ENCODE measurements around the gene ECSIT.
"Not testable (repeated sequence)": the region's sequence is repeated elsewhere in the genome, so short reads cannot be mapped to it uniquely, and the experiment has no call there.

ECSIT gene

DNA sequence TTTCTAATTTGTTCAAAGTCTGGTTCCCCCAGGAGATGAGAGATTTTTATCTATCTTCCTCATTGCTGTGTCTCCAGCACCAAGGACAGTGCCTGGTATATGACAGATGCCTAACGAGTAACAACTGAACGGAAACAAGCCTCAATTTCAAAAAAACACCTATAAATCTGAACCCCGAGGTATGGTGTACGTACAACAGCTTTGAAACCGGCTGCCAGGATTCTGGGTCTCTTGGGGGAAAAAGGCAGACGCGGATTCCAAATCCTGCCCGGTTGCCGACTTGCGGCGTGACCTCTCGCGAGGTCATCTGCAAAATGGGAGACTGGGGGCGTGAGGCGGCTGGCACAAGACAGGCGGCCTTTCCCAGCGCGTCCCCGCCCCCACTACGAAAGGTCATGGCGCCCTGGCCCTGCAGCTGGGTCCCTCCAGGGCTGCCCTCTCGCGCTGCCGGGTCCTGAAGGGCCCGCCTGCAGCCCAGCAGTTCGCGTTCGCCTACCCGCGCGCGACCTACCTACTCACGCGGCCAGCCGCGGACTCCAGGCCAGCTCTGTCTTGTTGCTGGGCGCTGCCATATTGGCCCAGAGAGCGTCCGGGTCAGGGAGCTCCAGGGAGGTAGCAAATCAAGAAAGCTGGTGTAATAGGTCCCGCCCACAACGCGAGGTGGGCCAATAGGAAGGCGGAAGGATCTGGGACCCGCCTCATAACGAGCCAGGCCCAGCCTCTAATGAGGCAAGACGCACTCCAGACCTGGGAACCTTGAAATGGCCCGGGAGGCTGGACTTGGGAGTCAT, at the start of gene ECSIT:
Gene ECSIT (minus strand): TSS at position 584 of the 791 bp plus-strand sequence. CDS start 9,964 bp downstream, outside the sequence.
- peak; percentile 80 for DNase-seq (ENCODE audit: low read depth)

GRCh38 chr19:11577451-11578257, 48.7 kb upstream of the ECSIT start, which contains the start of gene ACP5:
TSS of gene ACP5 (minus strand) at chr19:11577645. CDS start at chr19:11577317, 328 bp downstream.
- no peak for DNase-seq (ENCODE audit: low read depth)

- DNase-seq (ENCODE audit: low read depth): no peak
These were observed 47.3 kb upstream of the ECSIT start for GRCh38 chr19:11576227-11576626.

- no peak for DNase-seq (ENCODE audit: low read depth)
These were observed 45.8 kb upstream of the ECSIT start for GRCh38 chr19:11574689-11575088.

DNA sequence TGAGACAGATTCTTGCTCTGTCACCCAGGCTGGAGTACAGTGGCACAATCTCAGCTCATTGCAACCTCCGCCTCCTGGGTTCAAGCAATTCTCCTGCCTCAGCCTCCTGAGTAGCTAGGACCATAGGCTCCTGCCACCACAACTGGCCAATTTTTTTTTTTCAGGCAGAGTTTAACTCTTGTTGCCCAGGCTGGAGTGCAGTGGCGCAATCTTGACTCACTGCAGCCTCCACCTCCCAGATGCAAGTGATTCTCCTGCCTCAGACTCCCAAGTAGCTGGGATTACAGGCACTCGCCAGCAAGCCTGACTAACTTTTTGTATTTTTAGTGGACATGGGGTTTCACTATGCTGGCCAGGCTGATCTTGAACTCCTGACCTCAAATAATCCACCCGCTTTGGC, 44.8 kb upstream of the ECSIT start:
- not testable (repeated sequence) for DNase-seq (ENCODE audit: low read depth)

- not testable (repeated sequence) for DNase-seq (ENCODE audit: low read depth)
These were observed 44.4 kb upstream of the ECSIT start for GRCh38 chr19:11573354-11573753.

GRCh38 chr19:11570039-11570462, 41.1 kb upstream of the ECSIT start:
- no peak for DNase-seq (ENCODE audit: low read depth)

DNA sequence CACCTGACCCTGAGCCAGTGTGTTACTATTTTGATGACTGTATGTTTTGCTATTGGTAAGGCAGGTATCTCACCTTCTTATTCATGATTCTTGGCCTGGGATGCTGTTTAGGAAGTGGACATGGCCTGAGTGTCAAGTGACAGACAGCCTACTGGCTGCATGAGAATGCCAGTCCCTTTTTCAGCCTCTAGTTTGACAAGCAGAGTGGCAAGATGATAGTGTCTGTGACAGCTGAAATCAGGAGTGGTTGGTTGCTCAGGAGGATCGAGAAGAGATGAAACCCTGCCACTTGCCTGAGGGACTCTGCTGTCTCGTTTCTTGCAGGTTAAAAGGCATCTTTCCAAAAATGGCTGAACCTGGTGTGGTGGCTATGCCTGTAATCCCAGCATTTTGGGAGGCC, 37.2 kb upstream of the ECSIT start:
- DNase-seq (ENCODE audit: low read depth): no peak

DNA sequence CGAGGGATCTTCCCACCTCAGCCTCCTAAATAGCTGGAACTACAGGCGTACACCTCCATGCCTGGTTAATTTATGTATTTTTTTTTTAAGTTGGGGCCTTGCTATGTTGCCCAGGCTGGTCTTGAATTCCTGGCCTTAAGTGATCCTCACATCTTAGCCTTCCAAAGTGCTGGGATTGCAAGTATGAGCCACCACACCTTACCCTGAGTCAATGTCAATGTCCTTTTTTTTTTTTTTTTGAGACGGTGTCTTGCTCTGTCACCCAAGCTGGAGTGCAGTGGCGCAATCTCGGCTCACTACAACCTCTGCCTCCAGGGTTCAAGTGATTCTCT, 36.7 kb upstream of the ECSIT start:
- DNase-seq (ENCODE audit: low read depth): not testable (repeated sequence)

DNA sequence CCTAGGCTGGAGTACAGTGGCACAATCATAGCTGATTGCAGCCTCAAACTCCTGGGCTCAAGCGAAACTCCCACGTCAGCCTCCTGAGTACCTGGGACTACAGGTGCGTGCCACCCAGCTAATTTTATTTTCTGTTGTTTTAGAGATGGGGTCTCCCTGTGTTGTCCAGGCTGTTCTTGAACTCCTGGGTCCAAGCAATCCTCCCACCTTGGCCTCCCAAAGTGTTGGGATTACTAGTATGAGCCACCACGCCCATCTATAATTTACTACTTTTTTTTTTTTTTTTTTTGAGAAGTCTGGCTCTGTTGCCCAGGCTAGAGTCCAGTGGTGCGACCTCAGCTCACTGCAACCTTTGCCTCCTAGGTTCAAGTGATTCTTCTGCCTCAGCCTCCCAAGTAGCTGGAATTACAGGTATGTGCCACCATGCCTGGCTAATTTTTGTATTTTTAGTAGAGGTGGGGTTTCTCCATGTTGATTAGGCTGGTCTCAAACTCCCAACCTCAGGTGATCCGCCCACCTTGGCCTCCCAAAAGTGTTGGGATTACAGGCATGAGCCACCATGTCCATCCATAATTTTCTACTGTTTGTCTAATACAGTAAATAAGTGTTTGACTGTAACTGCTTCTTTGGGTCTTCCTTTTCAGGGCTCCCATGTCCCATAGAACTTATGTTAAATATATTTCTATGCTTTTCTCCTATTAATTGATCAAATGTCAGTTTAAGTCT, 35.3 kb upstream of the ECSIT start:
- not testable (repeated sequence) for DNase-seq (ENCODE audit: low read depth)

GRCh38 chr19:11563532-11563931, 34.6 kb upstream of the ECSIT start:
- DNase-seq (ENCODE audit: low read depth): no peak

DNA sequence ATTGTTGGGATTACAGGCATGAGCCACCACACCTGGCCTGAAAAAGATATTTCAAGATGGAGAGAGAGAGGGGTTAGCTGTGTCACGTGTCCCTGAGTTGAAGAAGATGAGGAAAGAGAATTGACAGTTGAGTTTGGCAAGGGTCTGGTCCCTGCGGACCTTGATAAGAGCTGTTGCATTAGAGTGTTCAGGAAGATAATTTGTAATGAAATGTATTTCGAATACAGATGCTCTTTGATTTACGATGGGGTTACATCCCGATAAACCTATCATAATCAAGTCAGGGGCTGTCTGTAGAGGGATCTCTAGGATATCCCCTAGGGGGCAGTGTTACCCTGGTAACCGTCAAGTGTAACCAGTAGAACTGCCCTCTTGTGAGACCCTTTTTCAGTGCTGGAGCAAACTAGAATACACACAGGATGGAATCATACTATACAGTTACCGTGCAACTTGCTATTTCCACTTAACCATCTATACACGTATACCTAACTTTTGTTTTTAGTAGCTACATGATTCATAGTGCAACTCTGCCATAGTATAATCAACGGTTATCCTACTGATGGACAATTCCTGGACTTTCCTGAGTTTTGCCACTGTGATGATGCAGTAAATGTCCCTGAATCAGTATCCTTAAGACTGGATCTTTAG, 31.6 kb upstream of the ECSIT start:
- DNase-seq (ENCODE audit: low read depth): no peak

GRCh38 chr19:11558881-11559828, 30.2 kb upstream of the ECSIT start, which contains the start of gene ELOF1:
TSS of gene ELOF1 (minus strand) at chr19:11559230. CDS start at chr19:11554347, 4,883 bp downstream.
- peak; percentile 94 for DNase-seq (ENCODE audit: low read depth)

GRCh38 chr19:11556634-11557420, 27.9 kb upstream of the ECSIT start:
- DNase-seq (ENCODE audit: low read depth): no peak

DNA sequence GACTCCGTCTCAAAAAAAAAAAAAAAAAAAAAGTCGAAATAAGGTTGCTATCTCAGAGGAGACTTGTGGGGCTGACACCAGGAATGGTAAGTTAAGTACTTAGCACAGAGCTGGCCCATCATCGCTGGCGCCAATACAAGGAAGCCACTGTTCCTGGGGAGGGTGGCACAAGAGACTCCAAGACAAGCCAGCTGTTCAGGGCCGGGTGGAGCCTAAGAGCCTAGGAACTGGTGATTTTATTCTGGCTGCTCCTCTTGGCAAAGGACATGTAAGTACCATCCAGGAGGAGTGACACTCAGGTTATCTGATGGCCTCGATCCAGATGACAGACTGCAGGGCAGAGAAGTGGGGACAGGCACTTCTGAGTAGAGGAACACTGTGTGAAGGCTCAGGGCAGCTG, 26.3 kb upstream of the ECSIT start:
- no peak for DNase-seq (ENCODE audit: low read depth)

GRCh38 chr19:11554160-11554559, 25.2 kb upstream of the ECSIT start:
- no peak for DNase-seq (ENCODE audit: low read depth)

DNA sequence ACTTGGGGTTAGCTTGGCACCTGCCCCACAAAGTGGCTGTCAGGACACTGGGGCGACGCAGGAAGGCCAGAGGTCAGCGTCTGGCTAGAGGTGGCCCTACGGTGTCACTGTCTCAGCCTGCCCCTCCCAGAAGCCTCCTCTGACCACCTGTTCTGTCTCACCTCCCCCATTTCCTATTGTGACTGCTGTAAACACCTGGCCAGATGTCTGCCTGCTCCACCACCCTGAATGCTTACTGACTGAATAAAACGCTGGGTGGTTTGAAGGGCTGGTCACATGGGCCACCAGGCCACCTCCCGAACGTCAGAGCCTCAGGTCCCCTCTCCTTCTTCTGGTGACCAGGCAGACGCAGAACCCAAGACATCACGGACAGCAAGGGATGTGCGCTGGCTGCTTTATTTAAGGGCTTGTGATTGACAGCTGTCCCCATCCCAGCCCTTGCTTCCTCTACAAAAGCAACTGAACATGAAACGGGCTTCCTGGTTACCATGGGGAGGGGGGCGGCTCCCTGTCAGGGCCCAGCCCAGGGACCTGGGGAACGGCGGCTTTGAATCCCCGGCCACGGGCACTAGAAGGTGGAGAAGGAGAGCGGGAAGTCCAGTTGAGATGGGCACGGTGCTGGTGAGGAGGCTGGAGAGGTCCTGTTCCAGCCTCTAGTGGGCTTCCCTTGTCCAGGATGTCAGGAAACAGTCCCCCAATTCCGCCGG, 23.9 kb upstream of the ECSIT start:
- no peak for DNase-seq (ENCODE audit: low read depth)

DNA sequence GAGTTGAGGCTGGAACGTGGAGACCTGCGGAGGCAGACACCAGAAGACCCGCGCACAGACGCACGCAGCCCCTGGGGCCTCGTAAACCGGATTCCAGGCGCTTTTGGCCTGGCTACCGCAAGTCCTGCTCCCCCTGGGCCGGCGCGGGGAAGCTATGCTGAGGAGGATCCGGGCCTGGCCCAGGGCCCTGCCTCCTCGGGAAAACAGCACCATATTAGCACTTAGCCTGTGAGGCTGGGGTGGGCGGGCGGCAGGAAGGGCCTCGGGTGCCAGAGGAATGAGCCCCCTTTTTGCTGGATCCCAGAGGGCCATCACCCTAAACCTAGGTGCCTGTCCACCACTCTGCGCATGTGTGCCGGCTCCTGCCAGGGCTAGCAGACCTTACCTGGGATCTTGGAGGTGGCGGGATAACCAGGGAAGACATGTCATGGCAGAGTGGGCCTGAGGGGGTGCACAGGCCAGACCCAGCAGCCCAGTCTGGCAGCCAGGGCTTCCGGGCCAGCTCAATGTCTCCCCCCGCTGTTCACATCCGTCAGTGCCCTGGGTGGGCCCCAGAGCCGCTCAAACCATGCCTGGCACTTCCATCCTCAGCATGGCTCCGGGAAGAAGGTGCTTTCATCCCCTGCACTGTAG, 22.8 kb upstream of the ECSIT start:
- DNase-seq (ENCODE audit: low read depth): no peak

- DNase-seq (ENCODE audit: low read depth): no peak
These were observed 21.3 kb upstream of the ECSIT start for GRCh38 chr19:11550265-11550664.

All from T-helper 22 cell (primary cell).